HL-60 (cell line): ENCODE data around the gene ROR2.
"Not testable (repeated sequence)": the region's sequence is repeated elsewhere in the genome, so short reads cannot be mapped to it uniquely, and the experiment has no call there.

Experiments used
- DNase-seq, 2 experiments: peaks; one replicate each; pipeline ENCODE4 v3.0.0-alpha.2; 2010 to 2020; ENCODE audit warnings: low read depth in 1 of 2, low spot score in 1 of 2
- H3K27ac ChIP-seq: fragments of 250-450 bp; sonication (Bioruptor Pico); replicated peaks from 2 replicates; pipeline ENCODE4 v1.5.1; 2020; ENCODE audit warnings: mild to moderate bottlenecking, moderate library complexity
- H3K27me3 ChIP-seq: fragments of 250-450 bp; sonication (Bioruptor Pico); 2 replicates; pipeline ENCODE4 v1.5.1; 2021; ENCODE audit warnings: mild to moderate bottlenecking, moderate library complexity; ENCODE audit not compliant: insufficient read depth, poor library complexity, severe bottlenecking
- H3K4me3 ChIP-seq: replicated peaks from 2 replicates; pipeline ENCODE4 v1.5.1; 2011; ENCODE audit warnings: mild to moderate bottlenecking, control low read depth, low read length; ENCODE audit not compliant: insufficient read depth
- GABPA ChIP-seq: IDR thresholded peaks from 2 replicates; pipeline ENCODE4 v1.6.1; 2012; ENCODE audit warnings: low read depth
- POLR2AphosphoS5 ChIP-seq: IDR thresholded peaks from 2 replicates; pipeline ENCODE4 v1.6.1; 2012; ENCODE audit warnings: low read depth
- REST ChIP-seq: IDR thresholded peaks from 2 replicates; pipeline ENCODE4 v1.6.1; 2012; ENCODE audit warnings: low read depth; ENCODE audit not compliant: insufficient replicate concordance
- SPI1 ChIP-seq: IDR thresholded peaks from 2 replicates; pipeline ENCODE4 v1.6.1; 2012; ENCODE audit warnings: low read depth, mild to moderate bottlenecking, borderline replicate concordance
- TF ChIP-seq, protein P1 (sequence below): IDR thresholded peaks from one replicate; pipeline ENCODE4 v1.5.1; 2011; ENCODE audit warnings: low read length, control low read depth, inconsistent platforms; ENCODE audit not compliant: insufficient read depth

The ROR2 gene

GRCh38 chr9:91518462-91518861 is 431.6 kb downstream of the ROR2 start:
- no peak for TF ChIP-seq SPI1
- no peak for TF ChIP-seq GABPA
- TF ChIP-seq, protein P1, sequence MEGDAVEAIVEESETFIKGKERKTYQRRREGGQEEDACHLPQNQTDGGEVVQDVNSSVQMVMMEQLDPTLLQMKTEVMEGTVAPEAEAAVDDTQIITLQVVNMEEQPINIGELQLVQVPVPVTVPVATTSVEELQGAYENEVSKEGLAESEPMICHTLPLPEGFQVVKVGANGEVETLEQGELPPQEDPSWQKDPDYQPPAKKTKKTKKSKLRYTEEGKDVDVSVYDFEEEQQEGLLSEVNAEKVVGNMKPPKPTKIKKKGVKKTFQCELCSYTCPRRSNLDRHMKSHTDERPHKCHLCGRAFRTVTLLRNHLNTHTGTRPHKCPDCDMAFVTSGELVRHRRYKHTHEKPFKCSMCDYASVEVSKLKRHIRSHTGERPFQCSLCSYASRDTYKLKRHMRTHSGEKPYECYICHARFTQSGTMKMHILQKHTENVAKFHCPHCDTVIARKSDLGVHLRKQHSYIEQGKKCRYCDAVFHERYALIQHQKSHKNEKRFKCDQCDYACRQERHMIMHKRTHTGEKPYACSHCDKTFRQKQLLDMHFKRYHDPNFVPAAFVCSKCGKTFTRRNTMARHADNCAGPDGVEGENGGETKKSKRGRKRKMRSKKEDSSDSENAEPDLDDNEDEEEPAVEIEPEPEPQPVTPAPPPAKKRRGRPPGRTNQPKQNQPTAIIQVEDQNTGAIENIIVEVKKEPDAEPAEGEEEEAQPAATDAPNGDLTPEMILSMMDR, result no peak
- TF ChIP-seq REST, result no peak
- no peak for TF ChIP-seq POLR2AphosphoS5
- no peak for DNase-seq
- Histone ChIP-seq H3K27me3 (no peaks in the 10 kb centered on the region), H3K4me3 (no peak overlapping the region), H3K27ac (no peak overlapping the region)

- TF ChIP-seq GABPA (no peak), POLR2AphosphoS5 (no peak), SPI1 (no peak), REST (no peak)
- TF ChIP-seq, protein P1, result no peak
- DNase-seq, result no peak
- no peak overlapping the region for H3K4me3 ChIP-seq
- H3K27ac ChIP-seq, result no peak overlapping the region
- no peaks in the 10 kb centered on the region for H3K27me3 ChIP-seq
These were observed 432.2 kb downstream of the ROR2 start for GRCh38 chr9:91517801-91518200.

DNA sequence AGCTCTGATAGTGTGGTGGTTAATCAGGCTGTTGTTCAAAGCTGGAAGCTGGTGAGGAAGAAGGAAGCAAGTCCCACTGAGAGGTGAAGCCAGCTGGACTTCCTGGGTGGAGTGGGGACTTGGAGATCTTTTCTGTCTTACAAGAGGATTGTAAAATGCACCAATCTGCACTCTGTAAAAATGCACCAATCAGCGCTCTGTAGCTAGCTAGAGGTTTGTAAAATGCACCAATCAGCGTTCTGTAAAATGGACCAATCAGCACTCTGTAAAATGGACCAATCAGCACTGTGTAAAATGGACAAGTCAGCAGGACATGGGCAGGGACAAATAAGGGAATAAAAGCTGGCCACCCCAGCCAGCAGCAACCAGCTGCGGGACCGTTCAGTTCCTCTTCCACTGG is 432.7 kb downstream of the ROR2 start:
- H3K27ac ChIP-seq, H3K4me3 ChIP-seq, H3K27me3 ChIP-seq, DNase-seq: not testable (repeated sequence)

- TF ChIP-seq, protein P1, result no peak
- no peak overlapping the region for H3K4me3 ChIP-seq
- H3K27ac ChIP-seq, result no peak overlapping the region
- peak in 1 of 2 experiments; percentile 18 for DNase-seq
- H3K27me3 ChIP-seq, result no peaks in the 10 kb centered on the region
These were observed 433.3 kb downstream of the ROR2 start for GRCh38 chr9:91516777-91517176.

- DNase-seq, result no peak
- Histone ChIP-seq H3K27ac (no peak overlapping the region), H3K4me3 (no peak overlapping the region), H3K27me3 (no peaks in the 10 kb centered on the region)
- TF ChIP-seq, protein P1, result no peak
- TF ChIP-seq POLR2AphosphoS5, result no peak
- TF ChIP-seq REST, result no peak
- no peak for TF ChIP-seq GABPA
- TF ChIP-seq SPI1, result no peak
These were observed 433.9 kb downstream of the ROR2 start for GRCh38 chr9:91516081-91516480.
